ENCODE measurements around the gene CEP55. TPM values are rescaled to one million over a fixed set of nuclear protein-coding genes. Genes with fewer than 3 reads are reported as not detected.

CEP55 gene
- total RNA-seq, 2 experiments from 2014 or later, result 0.16 to 0.17 TPM

- Histone ChIP-seq H3K27ac (ENCODE audit: low read depth in 1 of 2, low read length in 2 of 2) (no peak overlapping the region), H3K4me3 (ENCODE audit: low read length) (no peak overlapping the region), H3K4me1 (ENCODE audit: insufficient read depth, low read length) (peaks cover 3% of the 10 kb centered on the region), H3K9me3 (ENCODE audit: control insufficient read depth in 1 of 2, insufficient read depth in 1 of 2, low read length in 2 of 2) (no peaks in the 10 kb centered on the region), H3K36me3 (ENCODE audit: insufficient read depth, low read length) (no peaks in the 10 kb centered on the region), H3K27me3 (ENCODE audit: control insufficient read depth in 1 of 2, insufficient read depth in 2 of 2, low read length in 2 of 2) (no peaks in the 10 kb centered on the region)
- DNase-seq (no peak), ATAC-seq (ENCODE audit: poor library complexity) (no peak)
- intact Hi-C loops (cut with DNase I, micrococcal nuclease), result no loop called here
- ChIA-PET CTCF (no interaction called here), POLR2A (no interaction called here)
- peaks cover 12% of the 10 kb centered on the region for H3K4me1 Mint-ChIP-seq (ENCODE audit: low read depth)
- TF ChIP-seq, protein P1, sequence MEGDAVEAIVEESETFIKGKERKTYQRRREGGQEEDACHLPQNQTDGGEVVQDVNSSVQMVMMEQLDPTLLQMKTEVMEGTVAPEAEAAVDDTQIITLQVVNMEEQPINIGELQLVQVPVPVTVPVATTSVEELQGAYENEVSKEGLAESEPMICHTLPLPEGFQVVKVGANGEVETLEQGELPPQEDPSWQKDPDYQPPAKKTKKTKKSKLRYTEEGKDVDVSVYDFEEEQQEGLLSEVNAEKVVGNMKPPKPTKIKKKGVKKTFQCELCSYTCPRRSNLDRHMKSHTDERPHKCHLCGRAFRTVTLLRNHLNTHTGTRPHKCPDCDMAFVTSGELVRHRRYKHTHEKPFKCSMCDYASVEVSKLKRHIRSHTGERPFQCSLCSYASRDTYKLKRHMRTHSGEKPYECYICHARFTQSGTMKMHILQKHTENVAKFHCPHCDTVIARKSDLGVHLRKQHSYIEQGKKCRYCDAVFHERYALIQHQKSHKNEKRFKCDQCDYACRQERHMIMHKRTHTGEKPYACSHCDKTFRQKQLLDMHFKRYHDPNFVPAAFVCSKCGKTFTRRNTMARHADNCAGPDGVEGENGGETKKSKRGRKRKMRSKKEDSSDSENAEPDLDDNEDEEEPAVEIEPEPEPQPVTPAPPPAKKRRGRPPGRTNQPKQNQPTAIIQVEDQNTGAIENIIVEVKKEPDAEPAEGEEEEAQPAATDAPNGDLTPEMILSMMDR (IDR thresholded peaks at IDR 0.05), result no peak
- H3K27me3 Mint-ChIP-seq, result no peaks in the 10 kb centered on the region
- no peak overlapping the region for H3K27ac Mint-ChIP-seq
- no peak overlapping the region for H3K4me3 Mint-ChIP-seq
- no peaks in the 10 kb centered on the region for H3K36me3 Mint-ChIP-seq (ENCODE audit: low read depth)
- H3K9me3 Mint-ChIP-seq, result no peaks in the 10 kb centered on the region
Observed at GRCh38 chr10:93451244-93451947, 45.0 kb upstream of the CEP55 start.

GRCh38 chr10:93452143-93452542 lies 44.3 kb upstream of the CEP55 start:
- Histone ChIP-seq H3K4me3 (ENCODE audit: low read length) (no peak overlapping the region), H3K9me3 (ENCODE audit: control insufficient read depth in 1 of 2, insufficient read depth in 1 of 2, low read length in 2 of 2) (no peaks in the 10 kb centered on the region), H3K36me3 (ENCODE audit: insufficient read depth, low read length) (no peaks in the 10 kb centered on the region), H3K27ac (ENCODE audit: low read depth in 1 of 2, low read length in 2 of 2) (no peak overlapping the region), H3K27me3 (ENCODE audit: control insufficient read depth in 1 of 2, insufficient read depth in 2 of 2, low read length in 2 of 2) (no peaks in the 10 kb centered on the region), H3K4me1 (ENCODE audit: insufficient read depth, low read length) (peaks cover 3% of the 10 kb centered on the region)
- Mint-ChIP-seq H3K27ac (no peak overlapping the region), H3K4me3 (no peak overlapping the region), H3K36me3 (ENCODE audit: low read depth) (no peaks in the 10 kb centered on the region), H3K4me1 (ENCODE audit: low read depth) (peaks cover 12% of the 10 kb centered on the region), H3K9me3 (no peaks in the 10 kb centered on the region), H3K27me3 (no peaks in the 10 kb centered on the region)
- intact Hi-C loops (cut with DNase I, micrococcal nuclease), result no loop called here
- ChIA-PET POLR2A (no interaction called here), CTCF (no interaction called here)
- TF ChIP-seq, protein P1 (IDR thresholded peaks at IDR 0.05), result no peak
- no peak for DNase-seq
- ATAC-seq (ENCODE audit: poor library complexity), result no peak

DNA sequence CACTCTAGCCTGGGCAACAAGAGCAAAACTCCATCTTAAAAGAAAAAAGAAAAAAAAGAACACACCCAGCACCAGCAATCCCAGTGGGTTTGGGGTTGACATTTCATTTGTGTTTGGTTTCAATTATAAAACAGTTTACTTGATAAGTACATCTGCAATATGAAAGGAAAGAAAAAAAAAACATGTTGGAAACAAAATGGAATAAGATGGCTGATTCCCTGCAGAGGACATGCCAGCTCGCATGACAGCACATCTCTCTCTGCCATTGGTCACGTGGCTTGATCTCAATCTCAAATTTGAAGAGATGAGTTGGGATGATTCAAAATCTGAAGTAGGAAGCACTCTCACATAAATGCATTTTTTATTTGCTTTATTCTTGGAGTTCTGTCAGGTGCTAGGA lies 42.3 kb upstream of the CEP55 start:
- no peak overlapping the region for H3K27ac Mint-ChIP-seq
- ChIA-PET CTCF (no interaction called here), POLR2A (no interaction called here)
- H3K4me3 Mint-ChIP-seq, result no peak overlapping the region
- no peaks in the 10 kb centered on the region for H3K36me3 Mint-ChIP-seq (ENCODE audit: low read depth)
- Histone ChIP-seq H3K36me3 (ENCODE audit: insufficient read depth, low read length) (no peaks in the 10 kb centered on the region), H3K27me3 (ENCODE audit: control insufficient read depth in 1 of 2, insufficient read depth in 2 of 2, low read length in 2 of 2) (no peaks in the 10 kb centered on the region), H3K4me1 (ENCODE audit: insufficient read depth, low read length) (peaks cover 3% of the 10 kb centered on the region), H3K9me3 (ENCODE audit: control insufficient read depth in 1 of 2, insufficient read depth in 1 of 2, low read length in 2 of 2) (no peaks in the 10 kb centered on the region), H3K27ac (ENCODE audit: low read depth in 1 of 2, low read length in 2 of 2) (no peak overlapping the region), H3K4me3 (ENCODE audit: low read length) (no peak overlapping the region)
- H3K27me3 Mint-ChIP-seq, result no peaks in the 10 kb centered on the region
- H3K4me1 Mint-ChIP-seq (ENCODE audit: low read depth), result peaks cover 12% of the 10 kb centered on the region
- DNase-seq (no peak), ATAC-seq (ENCODE audit: poor library complexity) (no peak)
- intact Hi-C loops (cut with DNase I, micrococcal nuclease), result no loop called here
- TF ChIP-seq, protein P1 (IDR thresholded peaks at IDR 0.05), result no peak
- H3K9me3 Mint-ChIP-seq, result no peaks in the 10 kb centered on the region
